HUDEP-2 (cell line): ENCODE measurements around the gene USP51.
"Not testable (repeated sequence)": the region's sequence is repeated elsewhere in the genome, so short reads cannot be mapped to it uniquely, and the experiment has no call there.

Source experiments
- DNase-seq, 76 experiments: peaks; one replicate each; lab custom pipeline; 2025; ENCODE audit not compliant: unreplicated experiment in 76 of 76; lab: John Stamatoyannopoulos, UW

The USP51 gene

GRCh38 chrX:55489314-55490009 is at the start of gene USP51:
Gene USP51 (minus strand): TSS chrX:55489848. CDS start chrX:55488939, 909 bp downstream.
- DNase-seq: peak in 16 of 76 experiments; percentile 0 to 38 (median 10)

- DNase-seq: peak in 1 of 76 experiments; percentile 0
These were observed 34.8 kb upstream of the USP51 start for GRCh38 chrX:55524487-55524886.

GRCh38 chrX:55523356-55523755 is 33.7 kb upstream of the USP51 start:
- no peak for DNase-seq

GRCh38 chrX:55522596-55523276 is 33.1 kb upstream of the USP51 start:
- DNase-seq: no peak

GRCh38 chrX:55521687-55522086 is 32.0 kb upstream of the USP51 start:
- DNase-seq: no peak

GRCh38 chrX:55516794-55517481 is 27.3 kb upstream of the USP51 start:
- not testable (repeated sequence) for DNase-seq

- DNase-seq: not testable (repeated sequence)
These were observed 23.5 kb upstream of the USP51 start for GRCh38 chrX:55513045-55513737.

GRCh38 chrX:55508410-55509152 is 18.9 kb upstream of the USP51 start:
- DNase-seq: not testable (repeated sequence)

GRCh38 chrX:55507699-55508098 is 18.1 kb upstream of the USP51 start:
- DNase-seq: not testable (repeated sequence)

- not testable (repeated sequence) for DNase-seq
These were observed 17.4 kb upstream of the USP51 start for GRCh38 chrX:55507010-55507409.

GRCh38 chrX:55490974-55491373 is 1.3 kb upstream of the USP51 start:
- peak in 2 of 76 experiments; percentile 0 to 1 for DNase-seq

GRCh38 chrX:55490121-55490520 is 473 bp upstream of the USP51 start:
- no peak for DNase-seq

- DNase-seq: peak in 53 of 76 experiments; percentile 0 to 58 (median 29)
These were observed 895 bp downstream of the USP51 start for GRCh38 chrX:55488593-55489313.

- DNase-seq: peak in 1 of 76 experiments; percentile 40
These were observed 1.5 kb downstream of the USP51 start for GRCh38 chrX:55488006-55488592.

GRCh38 chrX:55487143-55487542 is 2.5 kb downstream of the USP51 start:
- DNase-seq: no peak

GRCh38 chrX:55486736-55487135 is 2.9 kb downstream of the USP51 start:
- DNase-seq: no peak

GRCh38 chrX:55484948-55485347 is 4.7 kb downstream of the USP51 start:
- no peak for DNase-seq

GRCh38 chrX:55480390-55481062 is 9.1 kb downstream of the USP51 start:
- DNase-seq: peak in 5 of 76 experiments; percentile 0 to 14 (median 1)

- not testable (repeated sequence) for DNase-seq
These were observed 9.7 kb downstream of the USP51 start for GRCh38 chrX:55479956-55480355.
